Stimulated activated naive CD8-positive, alpha-beta T cell treated with anti-CD3 and anti-CD28 coated beads, Interleukin-15, amount 100 ng/mL, for 72 hours (primary cell): Measurements from ENCODE around the gene FETUB.

Experiments
- ATAC-seq: fragments of 150-1000 bp; cut with Tn5 transposase; 2 replicates; pipeline ENCODE4 v1.10.0; 2021; ENCODE audit warnings: mild to moderate bottlenecking, moderate library complexity
- DNase-seq, 2 donors: peaks; one replicate each; pipeline ENCODE4 v3.0.0; 2021 to 2022
- H3K27ac Mint-ChIP-seq, 2 donors: one replicate each; pipeline ENCODE4 v1.8.0; 2022; ENCODE audit warnings: mild to moderate bottlenecking in 2 of 2, mixed read lengths in 2 of 2, moderate library complexity in 2 of 2
- H3K27me3 Mint-ChIP-seq: one replicate; pipeline ENCODE4 v1.8.0; 2022; ENCODE audit warnings: mixed read lengths
- H3K4me1 Mint-ChIP-seq: one replicate; pipeline ENCODE4 v1.8.0; 2022; ENCODE audit warnings: mild to moderate bottlenecking, mixed read lengths
- H3K4me3 Mint-ChIP-seq, 2 donors: one replicate each; pipeline ENCODE4 v1.8.0; 2022; ENCODE audit warnings: mild to moderate bottlenecking in 2 of 2, mixed read lengths in 2 of 2, moderate library complexity in 1 of 2
- H3K9me3 Mint-ChIP-seq, 2 donors: one replicate each; pipeline ENCODE4 v1.8.0; 2022; ENCODE audit warnings: mixed read lengths in 2 of 2

Gene FETUB

DNA sequence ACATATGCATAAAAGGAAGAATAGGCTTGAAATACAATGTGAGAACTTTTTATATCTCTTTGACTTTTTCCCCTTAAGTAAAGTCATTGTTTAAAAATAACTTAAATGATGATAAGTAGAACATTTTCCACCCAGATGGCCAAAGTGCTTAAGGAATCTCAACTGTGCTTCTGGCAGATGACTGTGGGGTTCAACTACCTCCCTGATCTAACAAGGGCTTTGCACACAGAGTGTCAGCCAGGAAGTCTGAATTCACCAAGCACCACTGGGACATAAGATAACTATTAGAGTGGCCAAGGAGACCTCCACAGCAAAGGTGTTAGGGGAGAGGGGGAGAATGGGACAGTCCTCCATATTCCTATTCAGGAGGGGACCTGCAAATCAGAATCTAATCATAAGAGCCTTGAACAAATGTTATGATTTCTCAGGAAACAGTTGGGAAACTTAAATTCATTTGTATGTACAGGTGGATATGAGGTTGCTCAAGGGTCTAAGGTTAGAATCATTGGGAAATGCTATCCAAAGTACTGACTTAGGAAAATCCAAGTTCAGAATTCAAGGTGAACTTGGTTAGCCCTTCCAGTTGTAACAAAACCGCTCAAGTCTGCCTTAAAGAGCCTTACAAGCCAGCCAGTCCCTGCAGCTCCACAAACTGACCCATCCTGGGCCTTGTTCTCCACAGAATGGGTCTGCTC is at the start of gene FETUB:
Gene FETUB, plus strand, starts transcription at position 622 of the 695 bp plus-strand sequence. Its CDS starts 62 bp downstream, at position 684.
- Mint-ChIP-seq H3K27ac (peak within 1 kb of the TSS in 1 of 2 donors; percentile 5), H3K4me3 (no peak within 1 kb of the TSS), H3K27me3 (peaks cover 8% of the 10 kb centered on the region), H3K4me1 (peaks cover 41% of the 10 kb centered on the region), H3K9me3 (no peaks in the 10 kb centered on the region)
- DNase-seq (no peak), ATAC-seq (no peak)

DNA sequence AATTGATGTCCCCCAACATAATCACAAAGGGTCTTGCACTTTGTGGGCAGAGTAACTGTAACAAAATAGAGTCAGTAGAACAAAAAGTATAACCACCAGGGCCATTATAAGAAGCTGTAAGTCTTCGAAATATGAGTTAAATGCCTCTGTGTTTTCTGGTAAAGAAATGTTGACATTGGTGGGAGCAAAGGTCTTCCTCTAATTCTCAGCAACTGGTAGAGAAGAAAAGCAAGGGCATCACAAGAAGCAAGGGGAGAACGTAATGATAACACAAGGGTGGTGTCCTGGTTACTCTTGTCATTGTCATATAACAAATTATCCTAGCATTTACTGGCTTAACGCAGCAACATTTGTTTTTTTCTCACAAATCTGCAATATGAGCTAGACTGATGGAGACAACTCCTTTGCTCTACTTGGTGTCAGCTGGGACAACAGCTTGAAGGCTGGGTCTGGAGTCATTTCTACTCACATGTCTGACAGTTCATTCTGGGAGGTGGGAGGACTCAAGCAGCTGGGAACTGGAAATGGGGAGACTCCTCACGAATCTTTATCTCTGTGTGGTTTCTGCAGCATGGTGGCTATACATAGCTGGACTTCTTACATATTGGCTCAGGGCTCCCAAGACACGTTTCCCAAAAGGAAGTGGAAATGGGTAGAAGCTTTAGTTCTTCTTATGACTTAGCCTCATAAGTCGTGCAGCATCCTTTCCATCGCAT is 49.5 kb upstream of the FETUB start:
- DNase-seq, result no peak
- peaks cover 20% of the 10 kb centered on the region for H3K4me1 Mint-ChIP-seq
- no peaks in the 10 kb centered on the region for H3K9me3 Mint-ChIP-seq
- no peaks in the 10 kb centered on the region for H3K27me3 Mint-ChIP-seq
- no peak overlapping the region for H3K27ac Mint-ChIP-seq
- no peak for ATAC-seq
- H3K4me3 Mint-ChIP-seq, result no peak overlapping the region

DNA sequence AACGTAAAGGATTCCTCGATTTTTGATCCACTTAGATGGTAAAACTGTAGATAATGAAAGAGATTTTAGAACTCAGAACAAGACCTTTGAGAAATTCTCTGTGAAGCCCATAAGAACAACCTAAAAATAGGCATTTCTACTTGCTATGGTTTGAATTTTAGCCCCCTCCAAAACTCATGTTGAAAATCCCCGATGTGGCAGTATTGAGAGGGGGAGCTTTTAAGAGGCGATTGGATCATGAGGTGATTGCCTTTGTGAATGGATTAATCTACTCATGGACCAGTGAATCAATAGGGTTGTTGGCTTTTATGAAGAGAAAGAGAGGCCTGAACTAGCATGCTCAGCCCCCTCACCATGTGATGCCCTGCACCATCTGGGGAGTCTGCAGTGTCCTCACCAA is 47.5 kb upstream of the FETUB start:
- peaks cover 20% of the 10 kb centered on the region for H3K4me1 Mint-ChIP-seq
- no peaks in the 10 kb centered on the region for H3K9me3 Mint-ChIP-seq
- H3K4me3 Mint-ChIP-seq, result no peak overlapping the region
- DNase-seq, result no peak
- H3K27ac Mint-ChIP-seq, result no peak overlapping the region
- no peak for ATAC-seq
- H3K27me3 Mint-ChIP-seq, result peaks cover 5% of the 10 kb centered on the region

DNA sequence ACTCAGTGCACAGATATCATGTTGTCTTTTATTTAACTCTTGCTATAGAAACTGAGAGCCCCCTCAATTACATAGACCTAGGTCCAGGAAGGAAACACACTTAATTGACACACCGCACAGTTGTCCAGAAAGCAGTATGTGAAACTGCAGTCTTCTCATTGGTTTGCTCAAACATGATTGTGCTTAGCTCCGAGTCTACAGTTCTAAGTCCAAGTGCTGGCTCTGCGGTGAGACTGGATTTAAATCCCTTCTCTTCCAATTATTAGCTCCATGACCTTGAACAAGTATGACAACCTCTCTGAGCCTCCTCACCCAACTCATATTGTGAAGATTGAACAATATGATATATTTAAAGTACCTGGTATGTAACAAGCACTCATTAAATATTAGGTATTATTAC is 46.3 kb upstream of the FETUB start:
- Mint-ChIP-seq H3K4me3 (no peak overlapping the region), H3K4me1 (peaks cover 14% of the 10 kb centered on the region), H3K27me3 (peaks cover 5% of the 10 kb centered on the region), H3K27ac (no peak overlapping the region), H3K9me3 (no peaks in the 10 kb centered on the region)
- DNase-seq (no peak), ATAC-seq (no peak)

- DNase-seq, result no peak
- Mint-ChIP-seq H3K4me1 (peaks cover 7% of the 10 kb centered on the region), H3K27me3 (peaks cover 5% of the 10 kb centered on the region), H3K27ac (no peak overlapping the region), H3K9me3 (no peaks in the 10 kb centered on the region), H3K4me3 (no peak overlapping the region)
- no peak for ATAC-seq
These were observed 45.5 kb upstream of the FETUB start for GRCh38 chr3:186594591-186595113.

- Mint-ChIP-seq H3K4me1 (no peaks in the 10 kb centered on the region), H3K9me3 (no peaks in the 10 kb centered on the region), H3K27ac (peak overlapping the region in 1 of 2 donors; percentile 87), H3K4me3 (no peak overlapping the region), H3K27me3 (peaks cover 5% of the 10 kb centered on the region)
- DNase-seq, result no peak
- ATAC-seq, result no peak
These were observed 43.5 kb upstream of the FETUB start for GRCh38 chr3:186596568-186597287.

DNA sequence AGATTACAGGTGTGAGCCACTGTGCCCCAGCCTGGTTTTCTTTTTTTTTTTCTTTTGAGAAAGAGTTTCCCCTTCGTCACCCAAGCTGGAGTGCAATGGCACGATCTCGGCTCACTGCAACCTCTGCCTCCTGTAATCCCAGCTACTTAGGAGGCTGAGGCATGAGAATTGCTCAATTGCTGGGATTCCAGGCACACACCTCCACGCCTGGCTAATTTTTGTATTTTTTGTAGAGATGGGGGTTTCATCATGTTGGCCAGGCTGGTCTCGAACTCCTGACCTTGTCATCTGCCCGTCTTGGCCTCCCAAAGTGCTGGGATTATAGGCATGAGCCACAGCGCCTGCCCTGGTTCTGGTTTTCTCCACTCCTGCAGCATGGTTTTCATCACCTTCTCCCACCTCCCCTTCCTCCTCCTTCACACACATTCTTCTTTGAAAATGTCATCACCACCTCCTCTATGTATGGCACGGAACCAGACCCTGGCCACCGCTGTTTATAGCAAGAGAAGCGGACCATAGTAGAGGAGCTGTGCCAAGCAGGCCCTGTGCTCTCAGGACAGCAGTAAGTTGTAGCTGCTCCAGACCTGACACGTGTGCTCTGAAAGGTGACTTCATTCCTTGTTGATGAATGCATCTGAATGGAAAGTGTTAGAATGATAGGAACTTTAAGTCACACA is 42.0 kb upstream of the FETUB start:
- Mint-ChIP-seq H3K9me3 (no peaks in the 10 kb centered on the region), H3K4me1 (no peaks in the 10 kb centered on the region), H3K4me3 (no peak overlapping the region), H3K27ac (no peak overlapping the region), H3K27me3 (peaks cover 11% of the 10 kb centered on the region)
- ATAC-seq (no peak), DNase-seq (no peak)

GRCh38 chr3:186598794-186599141 is 41.4 kb upstream of the FETUB start:
- ATAC-seq (no peak), DNase-seq (no peak)
- Mint-ChIP-seq H3K27me3 (peaks cover 12% of the 10 kb centered on the region), H3K4me1 (no peaks in the 10 kb centered on the region), H3K4me3 (no peak overlapping the region), H3K27ac (no peak overlapping the region), H3K9me3 (no peaks in the 10 kb centered on the region)

DNA sequence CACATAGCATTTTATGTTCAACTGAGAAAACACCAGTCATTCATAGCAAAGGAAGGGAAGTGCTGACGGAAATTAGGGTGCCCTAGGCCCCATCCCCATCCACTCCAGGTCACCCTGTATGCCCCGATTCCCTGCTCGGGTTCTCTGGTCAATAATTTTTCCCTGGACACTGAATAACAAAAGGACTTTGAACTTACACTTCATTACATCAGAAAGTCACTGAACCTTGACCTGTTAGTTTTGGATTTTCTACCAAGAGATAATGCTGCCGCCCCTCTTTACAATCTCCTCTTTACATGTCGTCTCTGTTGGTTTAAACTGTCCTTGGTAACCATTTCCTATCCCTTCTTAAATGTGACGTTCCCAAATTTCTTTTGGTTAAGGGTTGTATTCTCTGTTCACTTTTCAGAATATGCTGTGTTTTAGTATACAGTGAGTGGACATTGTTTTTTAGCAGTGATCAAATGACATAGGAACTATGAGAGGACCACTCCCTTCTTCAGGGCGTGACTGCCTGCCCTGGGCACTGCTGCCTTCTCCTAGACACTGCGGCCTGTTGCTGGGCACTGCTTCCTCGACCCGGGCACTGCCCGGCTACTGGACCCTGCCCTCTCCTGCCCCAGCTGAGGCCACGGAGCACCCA is 40.9 kb upstream of the FETUB start:
- Mint-ChIP-seq H3K9me3 (no peaks in the 10 kb centered on the region), H3K27me3 (peaks cover 16% of the 10 kb centered on the region), H3K27ac (no peak overlapping the region), H3K4me3 (no peak overlapping the region), H3K4me1 (no peaks in the 10 kb centered on the region)
- ATAC-seq (no peak), DNase-seq (no peak)

DNA sequence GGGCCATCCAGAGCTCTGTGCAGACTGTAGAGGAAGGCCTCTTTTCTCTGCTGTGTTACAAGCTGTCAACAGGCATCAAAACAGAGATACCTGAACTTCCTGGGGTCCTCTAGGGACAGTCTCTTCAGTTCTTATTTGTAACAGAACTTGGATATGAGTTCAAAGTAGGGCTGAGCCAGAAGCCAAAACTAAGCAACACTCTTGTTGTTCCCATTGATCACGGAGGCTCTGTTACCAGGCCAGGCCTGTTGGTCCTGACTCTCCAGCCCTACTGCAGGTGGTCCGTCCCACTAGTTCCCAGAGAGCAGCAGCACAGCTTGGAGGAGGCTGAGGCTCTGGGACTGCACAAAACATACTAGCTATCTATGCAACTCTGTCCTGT is 40.4 kb upstream of the FETUB start:
- DNase-seq (no peak), ATAC-seq (no peak)
- Mint-ChIP-seq H3K27ac (no peak overlapping the region), H3K27me3 (peaks cover 22% of the 10 kb centered on the region), H3K4me3 (no peak overlapping the region), H3K9me3 (no peaks in the 10 kb centered on the region), H3K4me1 (no peaks in the 10 kb centered on the region)

- no peaks in the 10 kb centered on the region for H3K9me3 Mint-ChIP-seq
- H3K27me3 Mint-ChIP-seq, result peaks cover 25% of the 10 kb centered on the region
- DNase-seq (no peak), ATAC-seq (no peak)
- H3K4me3 Mint-ChIP-seq, result no peak overlapping the region
- no peaks in the 10 kb centered on the region for H3K4me1 Mint-ChIP-seq
- no peak overlapping the region for H3K27ac Mint-ChIP-seq
These were observed 39.3 kb upstream of the FETUB start for GRCh38 chr3:186600896-186601295.

- Mint-ChIP-seq H3K4me3 (no peak overlapping the region), H3K4me1 (no peaks in the 10 kb centered on the region), H3K27me3 (peaks cover 20% of the 10 kb centered on the region), H3K27ac (no peak overlapping the region), H3K9me3 (no peaks in the 10 kb centered on the region)
- ATAC-seq (no peak), DNase-seq (no peak)
These were observed 37.0 kb upstream of the FETUB start for GRCh38 chr3:186603159-186603558.

GRCh38 chr3:186605078-186605477 is 35.1 kb upstream of the FETUB start:
- DNase-seq (no peak), ATAC-seq (no peak)
- Mint-ChIP-seq H3K4me3 (no peak overlapping the region), H3K9me3 (no peaks in the 10 kb centered on the region), H3K4me1 (no peaks in the 10 kb centered on the region), H3K27ac (no peak overlapping the region), H3K27me3 (peaks cover 20% of the 10 kb centered on the region)

DNA sequence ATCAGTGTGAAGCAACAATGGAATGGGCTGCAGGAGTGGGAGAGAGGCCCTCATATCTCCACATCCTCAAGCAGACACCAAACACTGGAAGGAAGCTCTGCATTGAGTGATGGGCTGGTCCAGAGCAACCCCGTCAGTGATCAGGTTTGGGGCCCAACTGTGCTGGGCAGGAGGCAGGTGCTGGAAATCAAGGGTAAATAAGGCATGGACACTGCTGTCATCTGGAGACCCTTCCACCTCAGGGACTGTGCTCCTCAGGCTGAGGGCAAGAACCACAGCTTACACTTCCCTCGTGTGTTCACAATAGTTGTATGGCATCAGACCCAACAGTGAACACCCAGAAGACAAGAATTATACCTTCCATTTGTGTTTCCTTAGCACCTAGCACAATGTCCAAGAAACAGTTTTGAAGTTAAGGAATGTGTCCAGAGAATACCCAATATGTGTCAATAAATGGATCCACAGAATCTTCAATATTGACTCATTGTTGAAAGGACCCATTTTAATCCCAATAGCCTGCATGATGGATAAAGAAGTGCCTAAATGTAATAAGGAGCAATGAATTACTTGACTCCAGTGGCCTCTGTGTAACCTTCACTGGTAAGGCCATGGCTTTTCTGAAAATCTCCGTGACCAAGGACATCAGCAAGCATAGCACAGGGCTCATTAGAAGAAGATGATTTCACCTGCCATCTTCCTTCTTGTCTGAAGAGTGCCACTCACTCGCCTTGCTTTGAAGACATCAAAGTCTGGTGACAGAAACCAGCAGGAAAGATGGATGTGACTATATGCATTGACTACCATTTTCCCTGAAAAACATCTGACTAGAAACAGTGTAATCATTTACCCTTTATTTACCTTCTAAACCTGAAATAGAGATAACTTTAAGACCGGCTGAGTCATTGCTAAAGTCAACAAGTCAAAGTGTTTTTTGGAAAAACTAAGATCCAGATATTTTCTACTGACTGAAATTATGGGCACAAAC is 34.3 kb upstream of the FETUB start:
- Mint-ChIP-seq H3K9me3 (no peaks in the 10 kb centered on the region), H3K27ac (no peak overlapping the region), H3K27me3 (peaks cover 20% of the 10 kb centered on the region), H3K4me3 (no peak overlapping the region), H3K4me1 (no peaks in the 10 kb centered on the region)
- DNase-seq (no peak), ATAC-seq (no peak)
